IPS-18c (cell line): ENCODE data around the gene COG5.

Source experiments
- H3K4me3 ChIP-seq: 2 replicates; pipeline ENCODE4 v1.7.0; 2013; ENCODE audit warnings: low read depth, mild to moderate bottlenecking, low read length, moderate library complexity; ENCODE audit not compliant: insufficient read depth
- H3K9me3 ChIP-seq: one replicate; pipeline ENCODE4 v1.6.1; 2013; ENCODE audit warnings: mild to moderate bottlenecking, low read length, moderate library complexity; ENCODE audit not compliant: control insufficient read depth, insufficient read depth

Gene COG5

DNA sequence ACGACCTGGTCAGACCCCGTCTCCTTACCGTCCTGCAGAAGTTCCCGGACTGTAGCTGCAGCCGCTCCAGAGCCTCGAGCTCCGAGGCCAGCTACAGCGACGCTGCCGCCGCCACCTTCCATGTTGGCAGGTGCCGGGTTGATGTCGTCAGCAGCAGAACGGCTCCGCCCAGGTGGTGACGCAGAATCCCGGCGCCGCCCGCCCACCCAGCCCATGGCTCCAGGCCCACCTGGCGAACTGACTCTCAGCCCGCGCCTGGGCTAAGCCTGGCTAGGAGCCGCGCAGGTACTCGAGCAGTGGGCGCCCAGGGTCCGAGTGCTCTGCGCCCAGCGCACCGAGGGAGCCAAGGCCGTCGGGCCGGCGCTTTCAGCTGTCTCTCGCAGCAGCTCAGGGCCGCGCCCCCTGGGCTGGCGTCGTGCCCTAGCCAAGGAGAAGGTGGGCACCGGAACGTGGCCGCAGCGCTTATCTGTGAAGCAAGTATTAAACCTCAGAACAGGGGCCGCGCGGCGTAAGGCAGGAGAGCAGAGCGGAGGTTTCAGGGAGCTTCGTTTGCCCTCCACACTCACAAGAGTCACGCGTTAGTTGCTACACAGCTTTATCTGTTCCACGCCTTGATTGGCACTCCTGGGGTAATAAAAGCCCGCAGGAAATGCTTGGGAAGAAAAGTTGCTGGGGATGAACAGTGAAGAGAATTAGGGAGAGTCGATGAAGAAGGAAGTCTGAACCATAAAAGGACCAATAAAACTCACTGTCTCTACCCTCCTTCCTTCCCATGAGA lies at the start of gene COG5, which contains the start of gene DUS4L:
Gene COG5 (minus strand): TSS at position 146 of the 778 bp plus-strand sequence. CDS start 24 bp downstream, at position 122.
Gene DUS4L (plus strand): TSS at position 197 of the 778 bp plus-strand sequence. CDS start 3,100 bp downstream, outside the sequence.
- H3K4me3 ChIP-seq = peak within 1 kb of the TSS; percentile 81
- H3K9me3 ChIP-seq = no peaks in the 10 kb centered on the region

- Histone ChIP-seq H3K9me3 (no peaks in the 10 kb centered on the region), H3K4me3 (no peak overlapping the region)
These were observed 49.7 kb upstream of the COG5 start for GRCh38 chr7:107613439-107613838.

GRCh38 chr7:107610323-107610722 lies 46.6 kb upstream of the COG5 start:
- no peak overlapping the region for H3K4me3 ChIP-seq
- H3K9me3 ChIP-seq = no peaks in the 10 kb centered on the region

DNA sequence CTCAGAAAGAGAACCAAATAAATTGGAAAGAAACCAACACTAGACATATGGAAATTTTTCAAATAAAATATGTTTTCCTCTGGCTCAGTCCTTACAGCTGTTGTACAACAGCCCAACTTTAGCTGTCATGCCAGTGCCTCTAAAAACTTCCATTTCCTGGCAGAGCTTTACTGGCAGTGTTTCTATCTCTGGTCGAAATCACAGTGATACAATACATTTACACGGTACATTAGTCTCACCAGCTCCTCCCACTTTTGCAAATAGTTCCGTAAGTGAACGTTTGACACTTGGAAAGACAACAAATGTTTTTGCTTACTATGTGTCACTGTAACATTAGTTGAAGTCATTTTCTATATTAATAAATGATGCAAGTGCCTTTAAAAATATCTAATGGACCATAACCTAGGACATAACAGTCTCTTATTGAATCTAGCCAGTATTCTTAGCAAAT lies 46.1 kb upstream of the COG5 start:
- Histone ChIP-seq H3K9me3 (no peaks in the 10 kb centered on the region), H3K4me3 (no peak overlapping the region)

DNA sequence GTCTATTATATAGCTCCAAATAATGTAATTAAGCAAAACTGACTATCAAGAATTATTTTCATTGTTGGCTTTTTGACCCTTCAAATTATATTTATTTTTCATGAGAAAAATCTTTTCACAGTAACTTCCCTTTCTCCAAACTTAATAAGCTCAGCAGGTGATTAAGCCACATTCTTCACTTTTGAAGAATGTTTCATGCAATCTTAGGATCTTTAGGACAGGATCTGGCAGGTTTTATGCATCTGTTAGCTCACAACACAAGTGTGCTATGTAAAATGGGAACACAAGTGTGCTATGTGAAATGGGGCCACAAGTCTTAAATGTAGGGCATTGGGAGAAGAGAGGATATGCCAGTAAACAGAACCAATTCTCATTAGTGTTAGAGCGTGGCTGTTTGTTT lies 42.6 kb upstream of the COG5 start:
- Histone ChIP-seq H3K9me3 (no peaks in the 10 kb centered on the region), H3K4me3 (no peak overlapping the region)

DNA sequence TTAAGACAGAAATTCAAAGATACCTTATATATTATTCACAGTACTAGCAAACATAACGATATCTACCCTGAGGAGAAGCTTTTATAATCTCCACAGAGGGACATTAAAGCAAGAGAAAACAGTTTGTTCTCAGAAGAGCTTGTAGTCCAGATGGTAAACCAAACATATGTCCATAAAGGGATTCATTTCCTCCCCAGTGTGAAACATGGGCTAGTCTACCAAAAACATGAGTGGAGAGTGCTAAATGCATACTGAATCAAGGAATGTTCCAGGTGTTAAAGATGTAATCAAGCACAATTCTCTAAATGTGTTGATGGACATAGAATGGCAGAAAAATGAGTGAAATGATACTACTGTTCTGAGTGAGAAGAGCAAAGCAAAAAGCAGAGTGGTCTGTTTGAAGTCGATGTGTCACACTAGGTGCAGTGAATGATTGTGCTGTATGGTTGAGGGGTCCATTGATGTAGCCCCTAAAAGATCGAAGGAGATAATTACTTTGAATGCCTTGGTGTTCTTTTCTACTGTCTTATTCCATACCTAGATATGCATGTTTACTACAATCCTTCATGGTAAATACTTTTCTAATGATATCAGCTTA lies 41.6 kb upstream of the COG5 start:
- no peaks in the 10 kb centered on the region for H3K9me3 ChIP-seq

DNA sequence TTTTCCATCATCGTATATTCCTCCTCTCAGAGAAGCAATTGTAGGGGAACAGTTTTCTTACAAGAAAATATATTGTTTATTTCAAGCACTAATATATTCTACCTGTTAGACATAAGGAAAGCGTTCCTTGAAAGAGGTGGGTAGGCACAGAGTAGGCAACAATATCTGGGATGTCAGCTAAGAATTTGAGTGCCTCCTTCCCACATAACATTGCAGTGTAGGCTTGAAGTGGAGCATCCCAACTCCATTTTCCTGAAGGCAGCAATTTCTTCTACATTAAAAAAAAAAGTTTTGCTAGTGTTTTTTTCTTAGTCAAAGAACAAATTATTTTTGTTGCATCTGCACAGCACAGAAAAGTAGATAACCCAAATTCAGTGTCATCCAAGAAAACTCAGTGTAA lies 37.1 kb upstream of the COG5 start:
- no peak overlapping the region for H3K4me3 ChIP-seq

More for the DNA sequence above, 41.6 kb upstream of the COG5 start:
- H3K4me3 ChIP-seq = no peak overlapping the region

DNA sequence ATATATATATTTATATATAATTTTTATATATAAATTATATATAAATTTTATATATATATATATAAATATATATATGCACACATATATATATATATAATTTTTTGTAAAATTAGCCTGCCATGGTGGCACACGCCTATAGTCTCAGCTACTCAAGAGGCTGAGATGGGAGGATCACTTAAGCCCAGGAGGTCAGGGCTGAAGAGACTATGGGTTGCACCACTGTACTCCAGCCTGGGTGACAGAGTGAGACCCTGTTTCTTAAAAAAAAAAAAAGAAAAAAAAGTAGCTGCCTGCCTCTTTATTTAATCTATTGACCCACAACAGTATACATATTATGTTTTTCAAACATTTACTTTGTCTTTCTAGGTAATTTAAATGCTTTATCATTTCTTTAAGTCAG lies 35.5 kb upstream of the COG5 start:
- no peak overlapping the region for H3K4me3 ChIP-seq
- H3K9me3 ChIP-seq = no peaks in the 10 kb centered on the region

More for the DNA sequence above, 37.1 kb upstream of the COG5 start:
- H3K9me3 ChIP-seq = no peaks in the 10 kb centered on the region

- no peak overlapping the region for H3K4me3 ChIP-seq
- no peaks in the 10 kb centered on the region for H3K9me3 ChIP-seq
These were observed 34.2 kb upstream of the COG5 start for GRCh38 chr7:107597953-107598352.

DNA sequence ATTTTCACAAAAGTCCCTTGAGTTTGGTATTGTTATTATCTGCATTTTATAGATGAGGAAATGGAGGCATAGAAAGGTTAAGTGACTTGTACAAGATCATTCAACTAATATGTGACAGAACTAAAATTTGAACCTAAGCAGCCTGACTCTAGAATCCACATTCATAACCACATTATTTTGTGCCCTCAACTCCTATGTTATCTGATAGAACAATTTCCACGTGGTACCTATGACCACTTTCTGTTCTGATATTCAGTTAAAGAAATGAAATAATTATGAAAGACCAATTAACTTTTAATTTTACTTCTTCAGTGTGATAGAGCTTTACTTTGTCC lies 33.8 kb upstream of the COG5 start:
- H3K4me3 ChIP-seq = no peak overlapping the region
- H3K9me3 ChIP-seq = no peaks in the 10 kb centered on the region

- Histone ChIP-seq H3K9me3 (no peaks in the 10 kb centered on the region), H3K4me3 (no peak overlapping the region)
These were observed 33.3 kb upstream of the COG5 start for GRCh38 chr7:107596881-107597581.

DNA sequence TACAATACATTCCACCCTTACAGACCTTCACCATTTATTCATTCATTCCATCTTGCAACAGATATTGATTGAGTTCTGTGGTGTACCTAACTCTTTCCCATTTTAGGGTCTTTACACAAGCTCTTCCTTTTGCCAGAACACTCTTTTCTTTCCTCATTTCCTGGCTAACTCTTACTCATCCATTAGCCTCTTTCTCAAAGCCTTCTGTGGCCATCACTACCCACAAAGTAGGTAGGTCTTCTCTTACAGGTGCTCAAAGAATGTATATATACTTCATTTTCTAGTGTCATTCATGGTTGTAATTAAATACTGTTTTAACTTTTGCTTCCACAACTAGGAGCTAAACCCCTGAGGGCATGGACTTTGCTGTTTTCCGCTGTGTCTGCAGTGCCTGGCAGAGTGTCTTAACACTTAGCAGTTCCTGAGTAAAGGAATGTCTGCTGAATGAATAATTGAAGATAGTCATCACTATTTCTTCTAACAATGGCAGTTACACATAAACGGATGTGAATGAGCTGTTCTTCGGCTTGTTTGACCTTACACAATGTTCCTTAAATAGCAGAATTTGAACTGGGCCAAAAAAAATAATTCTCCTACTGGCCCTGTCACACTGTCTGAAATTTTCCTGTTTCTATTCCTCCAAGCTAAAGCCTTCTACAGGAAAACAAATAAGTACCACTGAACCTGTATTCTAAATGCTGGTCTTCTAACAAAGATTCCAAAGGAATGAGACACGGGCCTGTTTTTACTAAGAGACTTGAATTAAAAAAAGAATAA lies 31.4 kb upstream of the COG5 start:
- no peak overlapping the region for H3K4me3 ChIP-seq
- H3K9me3 ChIP-seq = no peaks in the 10 kb centered on the region

GRCh38 chr7:107593025-107593410 lies 29.3 kb upstream of the COG5 start:
- H3K9me3 ChIP-seq = no peaks in the 10 kb centered on the region
- no peak overlapping the region for H3K4me3 ChIP-seq

DNA sequence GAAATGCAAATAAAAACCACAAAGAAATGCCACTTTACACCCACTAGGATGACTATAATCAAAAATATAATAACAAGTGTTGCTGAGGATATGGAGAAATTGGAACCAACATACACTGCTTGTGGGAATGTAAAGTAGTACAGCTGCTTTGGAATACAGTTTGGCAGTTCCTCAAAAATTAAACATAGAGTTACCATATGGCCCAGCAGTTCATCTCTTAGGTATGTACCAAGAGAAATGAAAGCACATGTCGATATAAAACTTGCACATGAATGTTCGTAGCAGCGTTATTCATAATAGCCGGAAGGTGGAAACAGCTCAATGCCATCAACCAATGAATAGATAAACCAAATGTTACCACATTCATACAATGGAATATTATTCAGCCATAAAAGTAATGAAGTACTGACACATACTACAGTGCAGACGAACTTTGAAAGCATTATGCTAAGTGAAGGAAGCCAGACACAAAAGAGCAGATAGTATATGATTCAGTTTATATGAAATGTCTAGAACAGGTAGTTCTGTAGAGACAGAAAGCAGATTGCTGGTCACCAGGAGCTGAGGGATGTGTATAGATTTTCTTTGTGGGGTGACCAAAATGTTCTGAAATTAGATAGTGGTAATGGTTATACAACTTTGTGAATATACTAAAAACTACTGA lies 28.8 kb upstream of the COG5 start:
- Histone ChIP-seq H3K9me3 (no peaks in the 10 kb centered on the region), H3K4me3 (no peak overlapping the region)

- Histone ChIP-seq H3K4me3 (no peak overlapping the region), H3K9me3 (no peaks in the 10 kb centered on the region)
These were observed 27.7 kb upstream of the COG5 start for GRCh38 chr7:107591421-107591820.

GRCh38 chr7:107588529-107589130 lies 24.9 kb upstream of the COG5 start:
- H3K9me3 ChIP-seq = no peaks in the 10 kb centered on the region
- no peak overlapping the region for H3K4me3 ChIP-seq
